ENCODE data around the gene STAM2.
"Not testable (repeated sequence)": the region's sequence is repeated elsewhere in the genome, so short reads cannot be mapped to it uniquely, and the experiment has no call there.

Gene STAM2

DNA sequence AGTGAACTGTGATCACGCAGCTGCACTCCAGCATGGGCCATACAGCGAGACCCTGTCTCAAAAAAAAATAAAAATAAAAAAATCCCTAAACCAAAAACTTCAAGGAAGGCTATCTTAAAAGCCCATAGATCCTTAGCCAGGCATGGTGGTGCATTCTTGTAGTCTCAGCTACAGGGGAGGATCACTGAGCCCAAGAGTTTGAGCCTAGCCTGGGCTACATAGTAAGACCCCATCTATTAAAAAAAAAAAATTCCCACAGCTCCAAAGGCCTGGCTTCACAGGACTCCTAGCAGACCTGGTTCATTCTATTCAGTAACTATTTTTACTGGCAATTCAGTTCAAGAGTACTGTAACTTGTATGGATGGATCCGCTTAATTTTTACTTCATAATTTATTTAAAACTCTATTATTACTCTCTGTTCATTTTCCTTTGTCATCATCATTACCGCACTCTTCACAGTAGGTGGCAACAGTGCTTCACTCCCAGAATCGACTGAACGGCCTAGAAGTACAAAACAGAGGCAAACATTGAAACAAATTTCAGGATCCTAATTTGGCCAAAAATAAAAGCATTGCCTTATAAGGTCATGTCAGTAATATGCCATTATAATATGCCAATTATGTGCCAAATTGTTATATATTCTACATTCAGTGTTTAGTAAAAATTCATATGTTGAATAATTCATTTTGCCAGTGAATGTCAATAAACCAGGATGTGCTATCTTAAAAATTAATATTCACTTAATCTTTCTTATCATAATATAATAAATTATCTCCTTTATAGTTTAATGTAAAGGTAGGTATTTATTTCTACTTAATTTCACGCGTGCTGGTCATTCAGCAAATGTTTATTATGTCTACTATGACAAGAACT is 14.3 kb upstream of the STAM2 start:
- ATAC-seq, result peak; percentile 99
- TF ChIP-seq, protein P1, sequence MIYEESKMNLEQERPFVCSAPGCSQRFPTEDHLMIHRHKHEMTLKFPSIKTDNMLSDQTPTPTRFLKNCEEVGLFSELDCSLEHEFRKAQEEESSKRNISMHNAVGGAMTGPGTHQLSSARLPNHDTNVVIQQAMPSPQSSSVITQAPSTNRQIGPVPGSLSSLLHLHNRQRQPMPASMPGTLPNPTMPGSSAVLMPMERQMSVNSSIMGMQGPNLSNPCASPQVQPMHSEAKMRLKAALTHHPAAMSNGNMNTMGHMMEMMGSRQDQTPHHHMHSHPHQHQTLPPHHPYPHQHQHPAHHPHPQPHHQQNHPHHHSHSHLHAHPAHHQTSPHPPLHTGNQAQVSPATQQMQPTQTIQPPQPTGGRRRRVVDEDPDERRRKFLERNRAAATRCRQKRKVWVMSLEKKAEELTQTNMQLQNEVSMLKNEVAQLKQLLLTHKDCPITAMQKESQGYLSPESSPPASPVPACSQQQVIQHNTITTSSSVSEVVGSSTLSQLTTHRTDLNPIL (CRISPR knock-in tag; IDR thresholded peaks at IDR 0.05; ENCODE audit: low read depth), result no peak
- TF ChIP-seq CSDC2 (CRISPR knock-in tag; IDR thresholded peaks at IDR 0.05) (no peak), BACH2 (CRISPR knock-in tag; IDR thresholded peaks at IDR 0.05; ENCODE audit: borderline replicate concordance) (no peak)
- TF ChIP-seq, protein P2, sequence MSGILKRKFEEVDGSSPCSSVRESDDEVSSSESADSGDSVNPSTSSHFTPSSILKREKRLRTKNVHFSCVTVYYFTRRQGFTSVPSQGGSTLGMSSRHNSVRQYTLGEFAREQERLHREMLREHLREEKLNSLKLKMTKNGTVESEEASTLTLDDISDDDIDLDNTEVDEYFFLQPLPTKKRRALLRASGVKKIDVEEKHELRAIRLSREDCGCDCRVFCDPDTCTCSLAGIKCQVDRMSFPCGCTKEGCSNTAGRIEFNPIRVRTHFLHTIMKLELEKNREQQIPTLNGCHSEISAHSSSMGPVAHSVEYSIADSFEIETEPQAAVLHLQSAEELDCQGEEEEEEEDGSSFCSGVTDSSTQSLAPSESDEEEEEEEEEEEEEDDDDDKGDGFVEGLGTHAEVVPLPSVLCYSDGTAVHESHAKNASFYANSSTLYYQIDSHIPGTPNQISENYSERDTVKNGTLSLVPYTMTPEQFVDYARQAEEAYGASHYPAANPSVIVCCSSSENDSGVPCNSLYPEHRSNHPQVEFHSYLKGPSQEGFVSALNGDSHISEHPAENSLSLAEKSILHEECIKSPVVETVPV (CRISPR knock-in tag; IDR thresholded peaks at IDR 0.05), result no peak
- TF ChIP-seq, protein P3, sequence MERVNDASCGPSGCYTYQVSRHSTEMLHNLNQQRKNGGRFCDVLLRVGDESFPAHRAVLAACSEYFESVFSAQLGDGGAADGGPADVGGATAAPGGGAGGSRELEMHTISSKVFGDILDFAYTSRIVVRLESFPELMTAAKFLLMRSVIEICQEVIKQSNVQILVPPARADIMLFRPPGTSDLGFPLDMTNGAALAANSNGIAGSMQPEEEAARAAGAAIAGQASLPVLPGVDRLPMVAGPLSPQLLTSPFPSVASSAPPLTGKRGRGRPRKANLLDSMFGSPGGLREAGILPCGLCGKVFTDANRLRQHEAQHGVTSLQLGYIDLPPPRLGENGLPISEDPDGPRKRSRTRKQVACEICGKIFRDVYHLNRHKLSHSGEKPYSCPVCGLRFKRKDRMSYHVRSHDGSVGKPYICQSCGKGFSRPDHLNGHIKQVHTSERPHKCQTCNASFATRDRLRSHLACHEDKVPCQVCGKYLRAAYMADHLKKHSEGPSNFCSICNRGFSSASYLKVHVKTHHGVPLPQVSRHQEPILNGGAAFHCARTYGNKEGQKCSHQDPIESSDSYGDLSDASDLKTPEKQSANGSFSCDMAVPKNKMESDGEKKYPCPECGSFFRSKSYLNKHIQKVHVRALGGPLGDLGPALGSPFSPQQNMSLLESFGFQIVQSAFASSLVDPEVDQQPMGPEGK (CRISPR knock-in tag; IDR thresholded peaks at IDR 0.05; ENCODE audit: borderline replicate concordance), result no peak

DNA sequence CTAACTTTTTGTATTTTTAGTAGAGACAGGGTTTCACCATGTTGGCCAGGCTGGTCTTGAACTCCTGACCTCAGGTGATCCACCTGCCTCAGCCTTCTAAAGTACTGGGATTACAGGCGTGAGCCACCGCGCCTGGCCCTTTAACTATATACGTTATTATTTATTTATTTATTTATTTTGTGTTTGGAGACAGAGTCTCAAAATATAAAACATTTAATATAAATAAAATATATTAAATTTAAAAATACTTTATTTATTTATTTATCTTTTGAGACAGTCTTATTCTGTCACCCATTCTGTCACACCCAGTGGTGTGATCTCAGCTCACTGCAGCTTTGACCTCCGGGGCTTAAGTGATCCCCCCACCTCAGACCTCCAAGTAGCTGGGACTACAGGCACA is 11.2 kb upstream of the STAM2 start:
- not testable (repeated sequence) for ATAC-seq

DNA sequence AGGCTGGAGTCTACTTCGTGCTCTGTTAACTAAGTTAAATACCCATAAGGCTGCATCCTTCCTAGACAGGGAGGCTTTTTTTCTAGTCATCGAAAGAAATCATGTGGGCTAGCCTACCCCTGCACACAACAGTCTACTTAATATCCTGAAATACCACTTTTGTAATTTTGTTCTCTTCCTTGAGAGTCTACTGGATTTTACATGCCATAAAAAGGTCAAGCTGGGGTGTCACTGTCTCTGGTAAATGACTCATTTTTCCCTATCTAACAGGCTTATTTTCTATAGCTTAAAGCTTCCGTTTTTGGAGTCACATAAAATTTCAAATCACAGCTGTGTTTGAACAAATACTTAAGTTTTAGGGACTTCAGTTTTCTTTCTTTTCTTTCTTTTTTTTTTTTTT is 10.7 kb upstream of the STAM2 start:
- no peak for ATAC-seq
- no peak for TF ChIP-seq ZFP30 (CRISPR knock-in tag; IDR thresholded peaks at IDR 0.05)
- TF ChIP-seq, protein P4, sequence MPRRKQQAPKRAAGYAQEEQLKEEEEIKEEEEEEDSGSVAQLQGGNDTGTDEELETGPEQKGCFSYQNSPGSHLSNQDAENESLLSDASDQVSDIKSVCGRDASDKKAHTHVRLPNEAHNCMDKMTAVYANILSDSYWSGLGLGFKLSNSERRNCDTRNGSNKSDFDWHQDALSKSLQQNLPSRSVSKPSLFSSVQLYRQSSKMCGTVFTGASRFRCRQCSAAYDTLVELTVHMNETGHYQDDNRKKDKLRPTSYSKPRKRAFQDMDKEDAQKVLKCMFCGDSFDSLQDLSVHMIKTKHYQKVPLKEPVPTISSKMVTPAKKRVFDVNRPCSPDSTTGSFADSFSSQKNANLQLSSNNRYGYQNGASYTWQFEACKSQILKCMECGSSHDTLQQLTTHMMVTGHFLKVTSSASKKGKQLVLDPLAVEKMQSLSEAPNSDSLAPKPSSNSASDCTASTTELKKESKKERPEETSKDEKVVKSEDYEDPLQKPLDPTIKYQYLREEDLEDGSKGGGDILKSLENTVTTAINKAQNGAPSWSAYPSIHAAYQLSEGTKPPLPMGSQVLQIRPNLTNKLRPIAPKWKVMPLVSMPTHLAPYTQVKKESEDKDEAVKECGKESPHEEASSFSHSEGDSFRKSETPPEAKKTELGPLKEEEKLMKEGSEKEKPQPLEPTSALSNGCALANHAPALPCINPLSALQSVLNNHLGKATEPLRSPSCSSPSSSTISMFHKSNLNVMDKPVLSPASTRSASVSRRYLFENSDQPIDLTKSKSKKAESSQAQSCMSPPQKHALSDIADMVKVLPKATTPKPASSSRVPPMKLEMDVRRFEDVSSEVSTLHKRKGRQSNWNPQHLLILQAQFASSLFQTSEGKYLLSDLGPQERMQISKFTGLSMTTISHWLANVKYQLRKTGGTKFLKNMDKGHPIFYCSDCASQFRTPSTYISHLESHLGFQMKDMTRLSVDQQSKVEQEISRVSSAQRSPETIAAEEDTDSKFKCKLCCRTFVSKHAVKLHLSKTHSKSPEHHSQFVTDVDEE (CRISPR knock-in tag; IDR thresholded peaks at IDR 0.05), result no peak
- TF ChIP-seq, protein P2 (CRISPR knock-in tag; IDR thresholded peaks at IDR 0.05), result no peak
- no peak for TF ChIP-seq BACH2 (CRISPR knock-in tag; IDR thresholded peaks at IDR 0.05; ENCODE audit: borderline replicate concordance)

DNA sequence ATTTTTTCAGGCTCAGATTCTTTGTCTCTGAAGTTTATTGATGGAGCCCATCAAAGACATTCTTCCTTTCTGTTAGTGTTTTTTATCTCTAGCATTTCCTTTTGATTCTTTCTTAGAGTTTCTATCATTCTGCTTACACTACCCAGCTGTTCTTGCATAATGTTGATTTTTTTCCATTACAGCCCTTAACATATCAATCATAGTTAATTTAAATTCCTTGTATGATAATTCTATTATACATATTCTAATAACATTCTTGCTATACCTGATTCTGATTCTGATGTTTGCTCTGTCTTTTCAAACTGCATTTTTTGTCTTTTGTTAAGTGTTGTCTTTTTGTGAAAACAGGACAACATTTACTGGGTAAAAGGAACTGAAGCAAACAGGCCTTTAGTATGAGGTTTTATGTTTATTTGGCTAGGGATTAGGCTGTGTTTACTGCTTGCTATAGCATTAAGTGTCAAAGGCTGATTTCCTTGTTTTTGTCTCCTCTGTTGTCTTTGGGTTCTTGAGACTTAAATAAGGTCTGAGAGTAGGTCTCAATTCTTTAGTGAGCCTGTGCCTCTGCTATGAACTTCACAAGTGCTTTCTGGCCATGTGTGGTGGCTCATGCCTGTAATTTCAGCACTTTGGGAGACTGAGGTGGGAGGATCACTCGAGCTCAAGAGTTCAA is 8.0 kb upstream of the STAM2 start:
- no peak for ATAC-seq

DNA sequence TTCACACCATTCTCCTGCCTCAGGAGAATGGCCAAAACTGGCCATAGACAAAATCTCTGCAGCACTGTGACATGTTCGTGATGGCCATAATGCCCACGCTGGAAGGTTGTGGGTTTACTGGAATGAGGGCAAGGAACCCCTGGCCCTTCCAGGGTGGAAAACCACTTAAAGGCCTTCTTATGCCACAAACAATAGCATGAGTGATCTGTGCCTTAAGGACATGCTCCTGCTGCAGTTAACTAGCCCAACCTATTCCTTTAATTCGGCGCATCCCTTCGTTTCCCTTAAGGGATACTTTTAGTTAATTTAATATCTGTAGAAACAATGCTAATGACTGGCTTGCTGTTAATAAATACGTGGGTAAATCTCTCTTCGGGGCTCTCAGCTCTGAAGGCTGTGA is 2.1 kb upstream of the STAM2 start:
- not testable (repeated sequence) for ATAC-seq

More for the DNA sequence above, 8.0 kb upstream of the STAM2 start:
- TF ChIP-seq ZNF8 (CRISPR knock-in tag; IDR thresholded peaks at IDR 0.05), result no peak
- TF ChIP-seq ISL1 (CRISPR knock-in tag; IDR thresholded peaks at IDR 0.05), result peak; percentile 75

DNA sequence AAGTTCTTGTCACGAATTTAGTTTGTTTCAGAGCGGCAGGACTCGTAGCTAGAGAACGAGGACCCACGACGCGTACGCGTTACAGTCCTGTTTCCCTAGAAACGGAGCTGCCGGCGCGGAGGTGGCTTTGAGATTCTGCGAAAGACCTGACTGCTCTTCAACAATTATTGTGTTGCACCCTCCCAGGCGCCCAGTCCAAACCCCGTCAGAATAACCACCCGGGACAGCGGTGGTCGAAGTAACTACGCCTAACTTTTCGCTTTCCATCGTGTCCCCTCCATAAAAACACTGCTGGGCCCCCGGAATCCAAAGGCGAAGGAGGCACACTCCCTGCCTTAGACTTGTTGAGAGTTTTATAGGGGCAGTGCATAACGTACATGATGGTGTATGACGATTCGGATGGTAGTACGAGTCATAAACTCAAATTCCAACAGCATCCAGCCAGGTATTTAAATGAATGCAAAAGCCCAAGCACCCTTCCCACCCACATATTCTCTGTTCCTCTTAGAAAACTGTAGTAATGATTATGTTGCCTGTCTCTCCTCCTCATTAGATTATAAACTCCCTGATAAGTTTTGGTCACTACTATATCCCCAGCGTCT is 651 bp upstream of the STAM2 start:
- ATAC-seq, result peak; percentile 28
- TF ChIP-seq CSDC2 (CRISPR knock-in tag; IDR thresholded peaks at IDR 0.05) (no peak), OSR1 (CRISPR knock-in tag; IDR thresholded peaks at IDR 0.05) (no peak), TCF4 (CRISPR knock-in tag; IDR thresholded peaks at IDR 0.05; ENCODE audit: borderline replicate concordance) (no peak), ARNTL (CRISPR knock-in tag; IDR thresholded peaks at IDR 0.05; ENCODE audit: borderline replicate concordance, low read depth) (no peak), ISL1 (CRISPR knock-in tag; IDR thresholded peaks at IDR 0.05) (no peak), RARB (CRISPR knock-in tag; IDR thresholded peaks at IDR 0.05) (no peak)
- TF ChIP-seq, protein P3 (CRISPR knock-in tag; IDR thresholded peaks at IDR 0.05; ENCODE audit: borderline replicate concordance), result no peak
- TF ChIP-seq, protein P1 (CRISPR knock-in tag; IDR thresholded peaks at IDR 0.05; ENCODE audit: low read depth), result no peak

Measured in SK-N-SH treated with all-trans-retinoic acid at 6 μM for 48 hours (cell line).